DOHH2 (cell line): ENCODE data around the gene RASSF10.
"Not testable (repeated sequence)": the region's sequence is repeated elsewhere in the genome, so short reads cannot be mapped to it uniquely, and the experiment has no call there.

Experiments used
- H3F3A ChIP-seq: fragments of 200-600 bp; sonication (generic), shearing (Covaris generic); 2 replicates; pipeline ENCODE4 v1.6.0; 2016; ENCODE audit warnings: antibody characterized with exemption, mild to moderate bottlenecking; ENCODE audit not compliant: control insufficient read depth, insufficient read depth
- H3K27ac ChIP-seq: fragments of 200-600 bp; sonication (generic); 2 replicates; pipeline ENCODE4 v1.5.1; 2014; ENCODE audit warnings: low read depth, mild to moderate bottlenecking, low read length, moderate library complexity
- H3K27me3 ChIP-seq: fragments of 200-600 bp; sonication (generic); 2 replicates; pipeline ENCODE4 v1.6.1; 2014; ENCODE audit warnings: mild to moderate bottlenecking, low read length, mixed read lengths; ENCODE audit not compliant: control insufficient read depth
- H3K36me3 ChIP-seq: fragments of 200-600 bp; sonication (generic); 2 replicates; pipeline ENCODE4 v1.6.1; 2014; ENCODE audit warnings: mild to moderate bottlenecking, low read length, moderate library complexity, mixed read lengths; ENCODE audit not compliant: control insufficient read depth
- H3K4me1 ChIP-seq: fragments of 200-600 bp; sonication (generic); 2 replicates; pipeline ENCODE4 v1.6.1; 2014; ENCODE audit warnings: mild to moderate bottlenecking, low read length, mixed read lengths; ENCODE audit not compliant: control insufficient read depth
- H3K4me2 ChIP-seq: fragments of 200-600 bp; sonication (generic); 2 replicates; pipeline ENCODE4 v1.6.0; 2014; ENCODE audit warnings: mild to moderate bottlenecking, low read length, moderate library complexity
- H3K4me3 ChIP-seq: fragments of 200-600 bp; sonication (generic); 2 replicates; pipeline ENCODE4 v1.5.1; 2014; ENCODE audit warnings: mild to moderate bottlenecking, low read length, mixed read lengths
- H3K79me2 ChIP-seq: fragments of 200-600 bp; sonication (generic); 2 replicates; pipeline ENCODE4 v1.6.1; 2014; ENCODE audit warnings: mild to moderate bottlenecking, low read length, mixed read lengths; ENCODE audit not compliant: control insufficient read depth
- H3K9me2 ChIP-seq: fragments of 200-600 bp; sonication (generic); replicated peaks from 2 replicates; pipeline ENCODE4 v1.6.1; 2014; ENCODE audit warnings: mild to moderate bottlenecking, low read length, mixed read lengths; ENCODE audit not compliant: control insufficient read depth
- H3K9me3 ChIP-seq: fragments of 200-600 bp; sonication (generic); 2 replicates; pipeline ENCODE4 v1.6.1; 2014; ENCODE audit warnings: antibody characterized with exemption, low read length, mixed read lengths; ENCODE audit not compliant: control insufficient read depth, insufficient read depth
- H4K20me1 ChIP-seq: fragments of 200-600 bp; sonication (generic); 2 replicates; pipeline ENCODE4 v1.6.0; 2014; ENCODE audit warnings: low read depth, mild to moderate bottlenecking, antibody characterized with exemption, low read length, moderate library complexity; ENCODE audit not compliant: control insufficient read depth, insufficient read depth
- CTCF ChIP-seq: fragments of 200-600 bp; sonication (generic); IDR thresholded peaks from one replicate; pipeline ENCODE4 v1.5.1; 2014; ENCODE audit warnings: antibody characterized with exemption, mild to moderate bottlenecking, low read depth, low read length; ENCODE audit not compliant: poor library complexity, severe bottlenecking
- EZH2phosphoT487 ChIP-seq: fragments of 200-600 bp; sonication (generic); IDR thresholded peaks from 2 replicates; pipeline ENCODE4 v1.6.1; 2017; ENCODE audit warnings: borderline replicate concordance, mild to moderate bottlenecking, antibody characterized with exemption, low read length, moderate library complexity, mixed read lengths

Gene RASSF10

DNA sequence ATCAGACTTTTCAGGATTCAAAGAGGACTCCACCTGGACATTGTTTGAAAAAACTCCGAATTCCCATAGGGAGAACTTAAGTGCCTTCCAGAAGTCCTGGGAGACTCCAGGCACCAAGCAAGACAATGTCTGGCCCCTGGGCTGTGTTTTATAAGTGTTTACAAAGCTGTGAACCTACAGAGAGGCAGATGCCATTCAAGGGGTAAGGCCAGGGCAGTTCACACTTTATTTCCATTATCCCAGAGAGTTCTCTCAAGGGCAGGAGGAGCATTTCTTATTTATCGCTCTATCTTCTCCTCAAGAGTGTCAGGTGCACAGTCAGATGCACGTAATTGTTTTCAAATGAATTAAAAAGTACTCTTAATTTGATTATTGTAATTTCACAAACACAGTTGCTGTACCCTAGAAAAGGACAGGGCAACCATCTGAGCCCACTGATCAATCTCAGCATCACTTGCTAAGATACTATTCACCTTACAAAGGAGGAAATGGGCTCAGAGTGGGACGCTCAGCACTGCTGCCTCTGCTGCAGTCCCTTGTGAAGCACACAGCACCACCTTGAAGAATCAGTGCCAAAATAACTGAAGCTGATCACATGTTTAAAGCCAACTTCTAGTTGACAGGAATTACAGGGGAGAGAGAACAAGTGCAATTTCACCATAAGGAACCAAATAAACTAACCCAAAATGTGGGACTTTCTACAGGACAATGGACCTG is 35.0 kb downstream of the RASSF10 start:
- Histone ChIP-seq H3K4me1 (no peaks in the 10 kb centered on the region), H3K79me2 (no peaks in the 10 kb centered on the region)
- no peak for TF ChIP-seq CTCF
- no peak for TF ChIP-seq EZH2phosphoT487

DNA sequence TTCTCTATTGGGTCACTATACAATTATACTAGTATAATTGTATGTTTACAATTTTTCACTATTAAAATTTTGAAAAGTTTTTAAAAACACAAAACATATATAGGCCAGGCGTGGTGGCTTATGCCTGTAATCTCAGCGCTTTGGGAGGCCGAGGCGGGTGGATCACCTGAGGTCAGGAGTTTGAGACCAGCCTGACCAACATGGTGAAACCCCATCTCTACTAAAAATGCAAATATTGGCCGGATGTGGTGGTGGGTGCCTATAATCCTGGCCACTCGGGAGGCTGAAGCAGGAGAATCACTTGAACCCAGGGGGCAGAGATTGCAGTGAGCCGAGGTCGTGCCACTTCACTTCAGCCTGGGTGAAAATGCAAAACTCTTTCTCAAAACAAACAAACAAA is 36.0 kb downstream of the RASSF10 start:
- not testable (repeated sequence) for H3K79me2 ChIP-seq, H3K4me3 ChIP-seq, H3K27me3 ChIP-seq, H3K27ac ChIP-seq, H3K9me3 ChIP-seq, H4K20me1 ChIP-seq, H3K4me1 ChIP-seq, H3F3A ChIP-seq, H3K36me3 ChIP-seq, H3K9me2 ChIP-seq, H3K4me2 ChIP-seq

More for the DNA sequence above, 35.0 kb downstream of the RASSF10 start:
- Histone ChIP-seq H3K9me2 (no peaks in the 10 kb centered on the region), H3K9me3 (no peaks in the 10 kb centered on the region), H4K20me1 (no peaks in the 10 kb centered on the region), H3K4me2 (no peak overlapping the region), H3K27me3 (no peaks in the 10 kb centered on the region), H3K4me3 (no peak overlapping the region), H3F3A (no peaks in the 10 kb centered on the region), H3K36me3 (no peaks in the 10 kb centered on the region), H3K27ac (no peak overlapping the region)

DNA sequence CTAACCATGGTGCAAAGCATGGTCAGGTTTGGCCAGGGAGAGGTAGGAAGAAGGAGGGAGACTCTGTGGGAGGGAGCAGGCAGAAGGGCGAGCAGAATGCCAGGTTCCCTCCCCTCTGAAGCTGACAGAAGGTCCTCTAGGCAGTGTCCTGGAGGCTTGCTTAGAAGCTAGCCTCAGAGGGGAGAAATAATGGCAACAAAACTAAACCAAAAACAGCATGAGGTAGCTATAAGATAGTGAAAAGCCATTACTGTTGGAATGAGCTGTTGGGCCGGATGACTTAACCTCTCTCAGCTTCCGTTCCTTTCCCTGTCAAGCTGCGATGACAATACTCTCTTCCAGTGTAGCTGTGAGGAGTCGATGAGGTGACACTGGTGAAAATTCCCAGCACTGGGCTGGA is 36.6 kb downstream of the RASSF10 start:
- no peaks in the 10 kb centered on the region for H3K27me3 ChIP-seq
- no peaks in the 10 kb centered on the region for H3F3A ChIP-seq

More for the DNA sequence above, 36.6 kb downstream of the RASSF10 start:
- Histone ChIP-seq H3K4me2 (no peak overlapping the region), H3K79me2 (no peaks in the 10 kb centered on the region), H3K36me3 (no peaks in the 10 kb centered on the region), H3K4me3 (no peak overlapping the region), H4K20me1 (no peaks in the 10 kb centered on the region), H3K4me1 (no peaks in the 10 kb centered on the region), H3K9me3 (no peaks in the 10 kb centered on the region), H3K27ac (no peak overlapping the region), H3K9me2 (no peaks in the 10 kb centered on the region)
- TF ChIP-seq CTCF (no peak), EZH2phosphoT487 (no peak)
